Type B pancreatic cell (in vitro differentiated cells): ENCODE data around the gene WDFY2. TPM values are rescaled to one million over a fixed set of nuclear protein-coding genes. Genes with fewer than 3 reads are reported as not detected.
A peak's percentile ranks its signal among the peaks of the same experiment; 100 is the strongest.

Experiments used
- DNase-seq: peaks from one replicate; pipeline ENCODE4 v3.0.0; 2021; ENCODE audit warnings: mixed read lengths; ENCODE audit not compliant: unreplicated experiment; ENCODE audit errors: extremely low spot score
- H3K27ac Mint-ChIP-seq: 2 replicates; pipeline ENCODE4 v1.8.0; 2021; ENCODE audit warnings: mild to moderate bottlenecking, mixed read lengths
- H3K27me3 Mint-ChIP-seq: 2 replicates; pipeline ENCODE4 v1.8.0; 2021; ENCODE audit warnings: mixed read lengths
- H3K36me3 Mint-ChIP-seq: 2 replicates; pipeline ENCODE4 v1.8.0; 2021; ENCODE audit warnings: mixed read lengths
- H3K4me1 Mint-ChIP-seq: one replicate; pipeline ENCODE4 v1.8.0; 2021; ENCODE audit warnings: mixed read lengths; ENCODE audit not compliant: unreplicated experiment
- H3K4me3 Mint-ChIP-seq: 2 replicates; pipeline ENCODE4 v1.8.0; 2021; ENCODE audit warnings: mild to moderate bottlenecking, mixed read lengths
- H3K9me3 Mint-ChIP-seq: 2 replicates; pipeline ENCODE4 v1.8.0; 2021; ENCODE audit warnings: mixed read lengths
- CTCF ChIP-seq: fragments of 200-600 bp; sonication (generic); conservative IDR thresholded peaks from 2 replicates; pipeline ENCODE4 v1.5.0; 2021; ENCODE audit warnings: antibody characterized with exemption, mild to moderate bottlenecking
- total RNA-seq: library from RNA; stranded (reverse); gene quantifications from 2 replicates; pipeline ENCODE4 v1.2.1, GENCODE V29; 2021; ENCODE audit warnings: low replicate concordance

WDFY2 gene
- total RNA-seq, 1 donor from 2014 or later: 20.3 TPM

DNA sequence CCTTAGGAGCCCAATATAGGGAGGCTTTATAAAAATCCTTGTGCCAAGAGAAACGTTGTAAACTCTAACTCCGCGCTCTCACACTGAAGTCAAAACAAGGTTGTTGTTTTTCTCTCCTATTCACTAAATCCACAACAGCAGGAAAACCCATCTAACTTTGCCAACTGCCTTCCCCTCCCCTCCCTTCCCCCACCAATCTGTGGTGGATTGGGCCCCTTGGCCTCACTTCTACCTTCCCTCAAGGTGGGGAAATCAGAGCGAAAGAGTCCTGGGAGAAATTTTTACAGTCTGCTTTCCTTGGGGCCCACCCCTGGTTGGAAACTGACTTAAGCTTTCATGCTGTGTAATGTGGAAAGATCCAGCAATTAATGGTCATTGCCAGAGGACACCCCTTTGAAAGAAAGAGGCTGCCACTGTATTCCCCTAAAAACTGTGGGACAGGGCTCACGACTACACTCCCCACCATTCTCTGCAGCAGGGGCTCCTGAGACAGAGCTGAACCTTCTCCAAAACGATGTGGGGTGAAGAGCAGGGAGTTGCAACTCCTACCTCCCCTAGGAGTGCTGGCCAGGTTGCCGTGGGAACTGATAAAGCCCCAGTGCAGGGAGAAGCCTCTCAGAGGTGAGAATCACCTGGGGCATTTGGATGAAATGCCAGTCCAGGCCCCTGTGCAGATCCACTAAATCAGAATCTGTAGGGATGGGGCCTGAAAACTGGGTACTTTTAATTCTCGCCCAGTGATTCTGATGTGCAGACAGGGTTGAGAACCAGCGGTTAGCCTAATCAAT is 218.6 kb downstream of the WDFY2 start:
- Mint-ChIP-seq H3K9me3 (no peaks in the 10 kb centered on the region), H3K27ac (peak overlapping the region; percentile 97), H3K4me1 (peaks cover 32% of the 10 kb centered on the region), H3K27me3 (no peaks in the 10 kb centered on the region), H3K36me3 (no peaks in the 10 kb centered on the region), H3K4me3 (peak overlapping the region; percentile 94)
- no peak for DNase-seq
- no peak for TF ChIP-seq CTCF

DNA sequence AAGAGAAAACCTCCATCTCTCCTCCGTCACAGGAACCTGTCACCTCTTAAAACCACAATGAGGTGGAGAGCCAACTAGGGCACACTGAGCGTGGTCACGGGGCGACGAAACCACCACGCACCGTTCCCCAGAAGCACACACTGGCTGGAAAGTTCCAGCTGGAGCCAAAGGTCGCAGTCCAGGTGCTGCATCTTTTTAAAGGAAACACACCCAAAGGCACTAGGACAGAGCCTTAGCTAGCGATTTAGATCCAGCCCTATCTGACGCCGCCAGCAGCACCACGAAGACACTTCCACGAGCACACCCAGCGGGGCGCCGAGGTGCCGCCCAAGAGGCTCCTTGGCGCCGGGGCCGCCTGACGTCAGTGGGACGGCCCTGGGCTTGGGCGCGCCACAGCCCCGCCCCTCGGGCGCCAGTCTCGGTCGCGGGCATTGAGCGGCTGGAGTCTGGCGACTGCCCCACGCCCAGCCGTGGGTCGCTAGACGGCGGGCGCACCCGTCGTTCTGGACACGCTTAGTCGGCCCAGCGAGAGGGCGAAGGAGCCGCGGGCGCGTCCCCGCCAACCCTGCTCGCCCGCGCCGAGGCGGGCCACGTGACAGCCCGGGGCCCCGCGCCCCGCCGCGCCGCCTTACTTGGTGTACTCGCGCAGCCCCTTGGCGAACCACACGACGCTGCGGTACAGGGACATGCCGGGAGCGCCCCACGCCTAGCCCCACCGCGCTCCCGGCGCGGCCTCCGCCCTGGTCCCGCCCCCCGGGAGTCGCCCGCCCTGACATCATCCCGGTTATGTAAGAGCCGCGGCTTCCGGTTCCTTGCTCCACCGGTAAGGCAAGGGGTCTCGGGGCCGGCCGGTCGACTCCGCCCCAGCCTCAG is 219.4 kb downstream of the WDFY2 start, which contains the start of gene DHRS12:
DHRS12 (minus strand) TSS at position 742 of the 873 bp plus-strand sequence. CDS start 4,504 bp downstream, outside the sequence.
- Mint-ChIP-seq H3K27ac (peak within 1 kb of the TSS; percentile 97), H3K4me3 (peak within 1 kb of the TSS; percentile 94), H3K4me1 (peaks cover 30% of the 10 kb centered on the region), H3K9me3 (no peaks in the 10 kb centered on the region), H3K36me3 (no peaks in the 10 kb centered on the region), H3K27me3 (no peaks in the 10 kb centered on the region)
- no peak for TF ChIP-seq CTCF
- DNase-seq: peak; percentile 85

DNA sequence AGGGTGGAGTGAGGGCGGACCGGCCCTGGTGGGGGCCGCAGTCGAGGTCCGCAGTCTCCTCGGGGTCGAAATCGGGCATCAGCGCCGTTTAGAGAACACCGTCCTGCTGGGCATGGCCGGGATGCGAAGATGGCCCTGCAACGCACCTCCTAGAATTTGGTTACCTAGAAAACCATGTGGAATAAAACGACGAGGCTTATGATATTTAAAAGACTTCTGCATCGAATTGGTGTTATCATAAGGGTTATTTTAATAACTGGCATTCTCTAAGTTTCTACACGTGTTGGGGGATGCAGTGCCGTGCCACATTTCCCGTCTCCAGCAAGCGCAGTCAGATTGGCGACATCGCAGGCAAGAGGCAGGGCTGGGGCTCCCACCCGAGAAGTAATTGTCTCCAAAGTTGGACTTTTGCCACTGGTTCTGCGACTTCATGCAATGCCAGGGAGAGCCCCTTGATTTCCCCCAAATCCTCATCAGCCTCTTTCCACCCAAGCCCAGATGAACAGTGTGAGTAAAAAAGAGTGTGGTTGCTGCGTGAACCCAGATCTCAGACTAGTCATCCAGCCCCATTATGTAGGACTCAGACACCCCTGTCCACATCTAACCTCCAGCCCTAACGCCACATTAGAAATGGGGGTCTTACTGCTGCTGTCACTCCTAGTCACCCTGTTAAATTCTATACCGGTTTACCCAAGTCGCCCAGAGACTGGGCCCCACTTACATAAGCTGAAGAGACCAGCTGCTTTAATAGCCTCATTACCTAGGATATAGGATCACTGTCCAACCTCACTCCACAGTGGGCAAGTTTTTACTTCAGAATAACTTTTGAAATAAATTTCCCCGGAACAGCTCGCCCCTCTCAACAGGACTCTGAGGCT is 220.3 kb downstream of the WDFY2 start:
- no peak for DNase-seq
- Mint-ChIP-seq H3K4me3 (peak overlapping the region; percentile 89), H3K9me3 (no peaks in the 10 kb centered on the region), H3K27me3 (no peaks in the 10 kb centered on the region), H3K36me3 (no peaks in the 10 kb centered on the region), H3K4me1 (peaks cover 30% of the 10 kb centered on the region), H3K27ac (peak overlapping the region; percentile 89)
- TF ChIP-seq CTCF: no peak

DNA sequence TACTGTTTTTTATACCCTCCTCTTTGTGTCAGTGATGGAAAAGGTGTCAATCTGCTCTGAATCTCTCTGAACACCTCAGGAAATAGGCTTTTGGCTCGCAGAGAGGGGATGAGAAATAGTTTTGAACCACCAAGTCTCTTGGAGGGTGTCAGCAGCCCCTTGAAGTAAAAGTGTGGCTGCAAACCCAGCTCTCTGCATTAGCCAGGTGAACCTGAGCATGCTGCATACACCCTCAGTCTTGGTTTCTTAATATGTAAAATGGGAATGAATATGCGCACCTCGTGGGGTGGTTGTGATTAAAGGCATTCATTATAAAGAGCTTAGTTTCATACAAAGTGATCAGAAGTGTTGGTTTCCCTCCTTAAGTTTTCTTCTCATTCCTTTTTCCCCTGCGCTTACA is 221.1 kb downstream of the WDFY2 start:
- no peaks in the 10 kb centered on the region for H3K36me3 Mint-ChIP-seq
- no peaks in the 10 kb centered on the region for H3K9me3 Mint-ChIP-seq
- peak overlapping the region; percentile 89 for H3K27ac Mint-ChIP-seq
- no peak for DNase-seq
- no peaks in the 10 kb centered on the region for H3K27me3 Mint-ChIP-seq
- no peak for TF ChIP-seq CTCF
- H3K4me1 Mint-ChIP-seq: peaks cover 30% of the 10 kb centered on the region
- peak overlapping the region; percentile 89 for H3K4me3 Mint-ChIP-seq

DNA sequence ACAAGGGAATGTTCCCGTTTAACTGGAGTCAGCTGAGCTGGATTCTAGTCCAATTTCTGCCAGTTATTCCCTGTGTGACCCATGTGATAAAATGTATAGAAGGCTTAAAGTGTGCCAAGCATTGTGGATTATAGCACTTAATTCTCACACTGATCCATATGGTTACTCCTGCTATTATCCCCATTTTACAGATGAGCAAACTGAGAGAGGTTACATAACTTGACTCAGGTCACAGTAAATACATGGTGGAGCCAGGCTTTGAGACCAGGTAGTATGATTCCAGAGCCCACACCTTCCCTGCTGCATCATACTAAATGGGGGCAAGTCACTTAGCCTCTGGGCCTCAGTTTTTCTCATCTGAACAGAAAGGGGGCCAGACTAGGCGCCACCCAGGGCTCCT is 221.7 kb downstream of the WDFY2 start:
- Mint-ChIP-seq H3K27ac (peak overlapping the region; percentile 89), H3K27me3 (no peaks in the 10 kb centered on the region), H3K4me3 (peak overlapping the region; percentile 89), H3K9me3 (no peaks in the 10 kb centered on the region), H3K36me3 (no peaks in the 10 kb centered on the region), H3K4me1 (peaks cover 30% of the 10 kb centered on the region)
- no peak for TF ChIP-seq CTCF
- DNase-seq: no peak
